Activated CD8-positive, alpha-beta memory T cell treated with anti-CD3 and anti-CD28 coated beads for 4 hours (primary cell): ENCODE data around the gene GOLGA8T.
"Not testable (repeated sequence)": the region's sequence is repeated elsewhere in the genome, so short reads cannot be mapped to it uniquely, and the experiment has no call there.

ENCODE experiments used
- DNase-seq, 2 donors: peaks; one replicate each; pipeline ENCODE4 v3.0.0-alpha.2; 2020; ENCODE audit warnings: low read depth in 2 of 2

GOLGA8T gene, protein sequence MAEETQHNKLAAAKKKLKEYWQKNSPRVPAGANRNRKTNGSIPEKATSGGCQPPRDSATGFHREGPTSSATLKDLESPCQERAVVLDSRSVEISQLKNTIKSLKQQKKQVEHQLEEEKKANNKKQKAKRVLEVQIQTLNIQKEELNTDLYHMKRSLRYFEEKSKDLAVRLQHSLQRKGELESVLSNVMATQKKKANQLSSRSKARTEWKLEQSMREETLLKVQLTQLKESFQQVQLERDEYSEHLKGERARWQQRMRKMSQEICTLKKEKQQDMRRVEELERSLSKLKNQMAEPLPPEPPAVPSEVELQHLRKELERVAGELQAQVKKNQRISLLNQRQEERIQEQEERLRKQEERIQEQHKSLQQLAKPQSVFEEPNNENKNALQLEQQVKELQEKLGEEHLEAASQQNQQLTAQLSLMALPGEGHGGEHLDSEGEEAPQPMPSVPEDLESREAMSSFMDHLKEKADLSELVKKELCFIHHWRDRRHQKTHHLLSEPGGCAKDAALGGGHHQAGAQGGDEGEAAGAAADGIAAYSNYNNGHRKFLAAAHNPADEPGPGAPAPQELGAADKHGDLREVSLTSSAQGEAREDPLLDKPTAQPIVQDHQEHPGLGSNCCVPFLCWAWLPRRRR

DNA sequence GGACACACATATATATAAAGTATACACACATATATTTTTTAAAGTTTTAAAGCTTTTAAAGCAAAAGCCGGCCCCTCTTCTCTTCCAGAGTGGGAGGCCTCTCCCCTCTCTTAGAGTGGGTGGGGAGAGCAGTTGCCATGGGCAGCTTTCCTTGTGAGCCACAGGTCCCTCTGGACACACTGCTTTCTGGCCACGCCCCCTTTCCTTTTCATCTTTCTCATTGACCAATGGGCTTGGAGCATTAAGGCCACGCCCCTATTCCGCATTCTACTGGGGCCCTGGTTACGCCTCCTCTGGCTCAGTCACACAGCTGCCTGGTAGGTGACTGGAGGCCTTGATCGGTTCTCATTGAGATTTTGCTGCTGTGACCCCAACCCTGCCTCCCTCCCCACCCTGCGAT is at the start of gene GOLGA8T:
Gene GOLGA8T, plus strand, starts transcription at position 301 of the 400 bp plus-strand sequence. Its CDS starts 98 bp downstream, at position 399.
- not testable (repeated sequence) for DNase-seq

DNA sequence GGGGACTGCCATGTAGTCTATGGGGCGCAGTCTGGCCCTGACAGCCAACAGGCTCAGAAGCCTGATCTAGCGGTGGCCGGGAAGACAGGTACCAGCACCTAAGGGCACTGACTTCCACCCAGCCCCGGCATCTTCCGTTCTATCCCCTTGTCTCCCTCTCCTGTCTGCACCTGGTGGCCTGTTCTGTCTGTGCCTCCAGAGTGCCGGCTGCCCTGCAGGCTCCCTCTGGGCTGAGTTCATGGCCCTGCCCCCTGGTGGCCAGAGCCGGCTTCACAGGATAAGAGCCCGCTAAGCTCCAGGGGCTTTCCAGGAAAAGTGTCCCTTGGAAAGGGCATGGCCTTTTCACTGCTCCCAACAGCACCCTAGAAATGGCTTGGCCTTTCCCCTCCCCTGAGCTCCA is 37.0 kb upstream of the GOLGA8T start:
- DNase-seq = not testable (repeated sequence)

DNA sequence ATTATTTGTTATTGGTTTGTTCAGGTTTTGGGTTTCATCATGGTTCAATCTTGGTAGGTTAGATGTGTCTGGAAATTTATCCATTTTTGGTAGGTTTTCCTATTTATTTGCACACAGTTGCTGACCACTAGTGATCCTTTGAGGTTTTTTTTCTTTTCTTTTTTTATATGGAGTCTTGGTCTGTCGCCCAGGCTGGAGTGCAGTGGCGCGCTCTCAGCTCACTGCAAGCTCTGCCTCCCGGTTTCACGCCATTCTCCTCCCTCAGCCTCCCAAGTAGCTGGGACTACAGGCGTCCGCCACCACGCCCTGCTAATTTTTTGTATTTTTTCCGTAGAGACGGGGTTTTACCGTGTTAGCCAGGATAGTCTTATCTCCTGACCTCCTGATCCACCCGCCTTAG is 32.0 kb upstream of the GOLGA8T start:
- DNase-seq = not testable (repeated sequence)

DNA sequence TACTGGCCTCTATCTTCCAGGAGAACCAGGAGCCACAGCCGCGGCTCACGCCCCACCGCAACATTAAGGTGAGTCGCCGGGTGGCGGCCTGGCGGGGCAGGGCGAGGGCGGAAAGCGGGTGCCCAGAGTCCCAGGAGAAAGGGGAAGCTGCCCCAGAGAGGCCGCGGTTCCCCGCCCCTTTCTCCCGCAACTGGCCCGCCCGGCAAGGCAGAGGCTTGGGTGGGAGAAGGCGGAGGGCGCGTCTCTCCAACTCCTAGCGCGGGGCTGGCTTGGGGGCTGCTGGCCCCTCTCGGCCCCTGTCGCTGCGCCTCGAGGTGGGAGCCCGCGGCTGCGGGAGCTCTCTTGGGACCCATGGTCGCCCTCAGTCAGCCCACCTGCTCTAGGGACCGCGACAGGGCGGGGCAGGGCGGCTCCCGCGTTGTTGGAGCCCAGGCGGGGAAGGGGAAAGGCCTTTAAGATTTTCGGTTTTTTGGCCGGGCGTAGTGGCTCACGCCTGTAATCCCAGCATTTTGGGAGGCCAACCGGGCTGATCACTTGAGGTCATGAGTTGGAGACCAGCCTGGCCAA is 30.8 kb upstream of the GOLGA8T start:
- DNase-seq = not testable (repeated sequence)

DNA sequence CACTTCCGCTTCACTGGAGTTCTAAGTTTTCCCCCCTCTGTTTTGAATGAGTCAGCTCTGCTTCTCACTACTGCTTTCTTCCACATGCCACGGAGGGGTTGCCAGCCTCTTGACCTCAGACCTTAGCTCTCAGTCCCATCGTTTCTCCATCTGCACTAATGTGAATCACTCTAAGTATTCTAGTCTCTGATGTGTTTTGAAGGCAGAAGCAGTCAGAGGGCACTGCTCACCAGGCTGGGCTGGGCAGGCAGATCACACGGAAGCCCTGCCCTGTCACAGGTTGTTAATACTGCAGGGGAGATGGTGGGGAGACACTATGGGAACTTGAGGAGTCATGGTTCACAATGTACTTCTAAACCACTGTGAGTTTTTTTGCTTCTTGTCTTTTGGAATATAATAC is 24.3 kb upstream of the GOLGA8T start:
- DNase-seq = not testable (repeated sequence)

DNA sequence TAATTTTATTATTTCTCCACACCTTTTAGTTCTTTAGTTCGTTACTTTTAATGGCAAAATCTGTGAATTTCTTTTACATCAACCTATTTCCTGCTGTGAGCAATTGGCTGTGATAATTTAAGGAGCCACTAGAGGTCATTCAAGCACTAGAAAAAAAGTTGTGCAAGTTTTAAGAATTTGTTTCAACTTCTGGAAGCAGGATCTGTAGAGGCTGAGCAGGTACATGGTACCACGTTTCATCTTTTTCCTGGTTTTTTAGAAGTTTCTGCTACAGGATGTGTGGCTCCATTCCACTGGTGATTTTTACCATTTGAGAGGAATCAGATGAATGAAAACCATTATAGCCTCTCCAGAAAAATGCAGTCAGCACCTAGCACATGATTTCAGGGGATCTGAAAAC is 4.8 kb upstream of the GOLGA8T start:
- DNase-seq = not testable (repeated sequence)

DNA sequence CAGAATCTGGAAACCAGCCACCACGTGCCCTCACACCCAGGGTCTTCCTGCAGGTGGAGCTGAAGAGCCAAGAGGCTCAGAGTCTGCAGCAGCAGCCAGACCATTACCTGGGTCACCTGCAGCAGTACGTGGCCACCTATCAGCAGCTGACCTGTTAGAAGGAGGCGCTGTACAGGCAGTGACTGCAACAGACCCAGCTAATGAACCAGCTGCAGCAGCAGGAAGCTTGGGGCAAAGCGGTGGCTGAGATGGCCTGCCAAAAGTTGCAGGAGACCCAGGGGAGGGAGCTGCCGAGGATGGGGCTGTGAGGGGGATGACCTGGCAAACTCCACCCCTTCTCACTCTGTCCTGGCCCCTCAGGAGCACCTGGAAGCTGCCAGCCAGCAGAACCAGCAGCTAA is 8.4 kb downstream of the GOLGA8T start:
- not testable (repeated sequence) for DNase-seq

DNA sequence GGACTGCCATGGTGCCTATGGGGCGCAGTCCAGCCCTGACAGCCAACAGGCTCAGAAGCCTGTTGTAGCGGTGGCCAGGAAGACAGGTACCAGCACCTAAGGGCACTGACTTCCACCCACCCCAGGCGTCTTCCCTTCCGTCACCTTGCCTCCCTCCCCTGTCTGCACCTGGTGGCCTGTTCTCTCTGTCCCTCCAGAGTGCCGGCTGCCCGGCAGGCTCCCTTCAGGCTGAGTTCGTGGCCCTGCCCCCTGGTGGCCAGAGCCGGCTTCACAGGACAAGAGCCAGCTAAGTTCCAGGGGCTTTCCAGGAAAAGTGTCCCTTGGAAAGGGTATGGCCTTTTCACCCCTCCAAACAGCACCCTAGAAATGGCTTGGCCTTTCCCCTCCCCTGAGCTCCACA is 15.0 kb downstream of the GOLGA8T start:
- DNase-seq = not testable (repeated sequence)

DNA sequence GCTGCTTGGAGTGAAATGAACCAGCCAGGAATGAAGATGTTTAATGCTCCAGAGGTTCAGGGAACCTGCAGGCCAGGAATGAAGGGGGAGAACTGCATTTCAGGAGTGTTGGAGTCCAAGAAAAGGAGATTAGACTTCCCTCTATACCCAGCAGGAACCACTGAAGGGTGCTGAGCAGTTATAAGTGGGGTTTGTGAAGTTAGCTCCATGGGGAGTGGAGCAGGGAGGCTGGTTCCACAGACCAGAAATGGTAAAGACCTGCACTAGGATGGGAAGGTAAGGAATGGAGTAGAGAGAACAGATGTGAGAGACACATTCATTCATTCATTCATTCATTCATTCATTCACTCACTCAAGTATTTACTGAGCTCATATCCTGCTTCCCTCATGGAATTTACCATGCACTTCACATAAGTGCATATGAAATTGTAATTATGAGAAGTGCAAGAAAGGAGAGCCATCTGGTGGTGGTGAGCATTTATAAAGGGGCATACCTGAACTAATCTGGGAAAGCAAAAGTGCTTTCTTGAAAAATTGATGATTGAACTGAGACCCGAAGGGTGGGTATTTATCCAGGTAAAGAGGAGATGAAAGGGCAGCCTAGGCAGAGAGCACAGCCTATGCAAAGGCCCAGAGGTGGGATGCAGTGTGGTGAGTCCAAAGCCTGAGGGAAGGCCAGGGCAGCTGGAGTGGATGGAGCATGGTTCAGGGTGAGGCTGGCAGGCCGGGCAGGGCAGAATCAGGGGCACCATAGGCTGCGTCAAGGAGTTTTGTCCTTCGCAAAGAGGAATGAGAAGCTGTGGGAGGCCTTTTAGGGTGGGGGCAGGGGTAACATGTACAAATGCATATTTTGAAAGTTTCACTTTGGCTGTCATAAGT is 27.9 kb downstream of the GOLGA8T start:
- DNase-seq = not testable (repeated sequence)

DNA sequence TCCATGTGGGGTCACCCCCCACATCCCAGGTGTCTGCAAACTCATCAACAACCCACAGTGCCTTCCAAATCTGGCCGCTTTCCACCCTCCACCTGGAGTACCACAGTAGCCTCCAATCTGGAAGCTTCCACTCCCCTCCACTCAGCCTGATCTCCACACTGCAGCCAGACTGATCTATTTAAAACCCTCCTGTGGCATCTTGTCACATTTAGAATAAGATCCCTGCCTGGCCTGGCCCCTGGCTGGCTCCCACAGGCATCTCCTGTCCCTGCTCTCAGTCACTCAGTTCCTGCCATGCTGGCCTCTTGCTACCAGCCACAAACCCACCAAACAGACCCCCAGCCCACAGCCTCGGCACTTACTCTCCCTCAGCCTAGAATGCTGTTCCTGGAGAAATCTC is 28.9 kb downstream of the GOLGA8T start:
- not testable (repeated sequence) for DNase-seq

DNA sequence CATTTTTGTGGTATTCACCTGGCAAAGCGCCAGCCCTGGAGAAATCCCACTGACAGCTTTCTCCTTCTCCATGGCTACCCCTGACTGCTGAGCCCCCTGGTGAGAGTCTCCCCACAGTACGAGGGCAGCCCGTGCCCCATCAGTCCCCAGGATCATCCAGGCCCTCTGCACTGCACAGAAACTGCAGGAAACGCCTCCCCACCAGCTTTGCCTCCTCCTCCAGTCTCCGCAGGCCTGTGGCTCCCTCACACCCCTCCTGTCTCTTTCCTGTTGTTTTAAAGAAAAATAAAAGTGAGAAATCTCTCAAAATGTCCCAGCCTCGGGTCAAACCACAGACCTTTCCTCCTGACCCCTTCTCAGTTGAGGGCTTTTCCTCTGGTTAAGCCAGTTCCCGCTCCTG is 29.4 kb downstream of the GOLGA8T start:
- not testable (repeated sequence) for DNase-seq

DNA sequence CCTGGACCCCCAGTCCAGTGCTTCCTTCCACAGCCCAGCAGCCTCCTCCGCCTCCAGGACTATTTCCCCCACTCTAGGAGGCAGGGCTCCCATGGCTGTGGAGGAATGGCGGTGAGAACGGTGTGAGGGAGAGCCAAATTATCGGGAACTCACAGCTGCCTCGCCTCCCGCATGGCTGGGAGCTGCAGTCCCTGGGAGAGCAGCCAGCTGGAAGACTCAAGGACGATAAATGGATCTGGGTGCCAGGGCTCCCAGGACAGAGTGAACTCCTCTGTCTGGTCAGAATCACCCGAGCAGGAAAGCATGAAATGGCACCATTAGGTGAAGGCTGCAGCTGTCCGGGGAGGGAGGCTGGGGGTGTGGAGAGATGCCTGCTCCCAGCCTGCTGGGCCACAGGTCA is 32.6 kb downstream of the GOLGA8T start:
- DNase-seq = not testable (repeated sequence)

DNA sequence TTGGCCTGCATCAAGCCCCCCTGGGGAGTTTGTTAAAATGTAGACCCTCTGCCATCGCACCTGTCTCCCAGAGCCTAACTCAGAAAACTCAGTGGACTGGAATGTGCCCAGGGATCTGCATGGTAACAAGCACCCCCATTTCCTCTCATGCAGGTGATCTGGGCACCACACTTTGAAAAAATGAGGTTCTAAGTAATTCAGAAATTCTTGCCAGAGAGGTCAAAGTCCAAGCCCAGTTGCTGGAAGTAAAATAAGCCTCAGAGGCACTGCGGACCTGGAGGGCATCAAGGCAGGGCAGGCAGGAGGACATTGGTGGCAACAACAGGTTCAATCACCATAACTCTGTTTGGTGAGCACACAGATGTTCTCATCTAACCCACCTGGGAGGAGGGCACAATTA is 33.0 kb downstream of the GOLGA8T start:
- not testable (repeated sequence) for DNase-seq

DNA sequence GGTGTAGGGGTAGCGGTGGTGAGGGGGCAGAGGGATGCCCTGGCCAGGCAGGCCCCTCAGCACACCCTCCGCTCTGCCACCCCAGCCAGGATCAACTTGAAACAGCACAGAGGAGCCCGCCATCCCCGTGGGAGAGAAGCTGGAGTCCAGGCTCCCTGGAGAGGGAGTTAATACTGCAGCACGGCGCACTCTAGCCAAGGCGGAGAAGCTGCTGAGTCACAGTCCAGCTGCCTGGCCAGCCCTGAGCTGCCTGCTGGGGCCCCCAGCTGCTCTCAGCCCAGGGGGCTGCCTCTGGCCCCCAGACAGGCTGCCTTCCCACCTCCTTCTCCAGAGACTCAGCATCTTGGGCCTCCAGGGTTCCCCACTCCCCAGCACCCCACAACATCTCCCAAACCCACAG is 36.6 kb downstream of the GOLGA8T start:
- not testable (repeated sequence) for DNase-seq

DNA sequence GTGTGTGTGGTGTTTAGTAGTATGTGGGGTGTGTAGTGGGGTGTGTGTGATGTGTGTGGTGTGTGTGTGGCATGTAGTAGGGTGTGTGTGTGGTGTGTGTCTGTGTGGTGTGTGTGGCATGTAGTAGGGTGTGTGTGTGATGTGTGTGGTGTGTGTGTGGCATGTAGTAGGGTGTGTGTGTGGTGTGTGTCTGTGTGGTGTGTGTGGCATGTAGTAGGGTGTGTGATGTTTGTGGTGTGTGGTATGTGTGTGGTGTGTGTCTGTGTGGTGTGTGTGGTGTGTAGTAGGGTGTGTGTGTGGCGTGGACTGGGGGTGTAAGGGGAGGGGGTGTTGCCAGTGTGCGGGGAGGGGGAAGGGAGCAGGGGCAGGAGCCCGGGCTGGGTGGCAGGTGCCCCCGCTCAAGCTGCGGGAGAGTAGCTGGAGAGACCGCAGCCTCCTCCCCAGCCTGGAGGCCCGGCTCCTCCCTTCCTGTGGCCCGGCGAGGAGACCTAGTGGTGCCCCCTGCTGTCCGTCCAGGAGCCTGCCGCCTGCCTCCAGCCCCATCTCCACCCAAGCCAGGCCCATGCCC is 38.3 kb downstream of the GOLGA8T start:
- DNase-seq = peak in 1 of 2 donors; percentile 5

DNA sequence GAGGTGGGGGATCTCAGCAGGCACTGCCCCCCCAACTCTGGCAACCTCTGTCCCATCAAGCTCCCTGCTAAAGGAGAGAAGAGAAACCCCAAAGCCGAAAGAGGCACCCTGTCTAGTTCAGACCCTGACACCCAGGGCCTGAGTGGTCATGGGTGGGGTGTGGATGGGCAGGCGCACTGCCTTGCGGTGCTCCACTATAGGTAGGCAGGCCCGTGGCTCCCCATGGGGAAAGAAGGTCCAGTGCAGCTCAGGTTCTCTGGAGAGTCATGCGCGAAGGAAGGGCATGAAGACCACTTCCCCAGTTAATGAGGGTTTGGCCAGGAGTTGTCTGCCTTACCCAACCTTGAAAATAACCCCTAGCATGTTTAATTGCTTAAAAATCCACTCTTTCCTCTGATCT is 40.4 kb downstream of the GOLGA8T start:
- DNase-seq = not testable (repeated sequence)

DNA sequence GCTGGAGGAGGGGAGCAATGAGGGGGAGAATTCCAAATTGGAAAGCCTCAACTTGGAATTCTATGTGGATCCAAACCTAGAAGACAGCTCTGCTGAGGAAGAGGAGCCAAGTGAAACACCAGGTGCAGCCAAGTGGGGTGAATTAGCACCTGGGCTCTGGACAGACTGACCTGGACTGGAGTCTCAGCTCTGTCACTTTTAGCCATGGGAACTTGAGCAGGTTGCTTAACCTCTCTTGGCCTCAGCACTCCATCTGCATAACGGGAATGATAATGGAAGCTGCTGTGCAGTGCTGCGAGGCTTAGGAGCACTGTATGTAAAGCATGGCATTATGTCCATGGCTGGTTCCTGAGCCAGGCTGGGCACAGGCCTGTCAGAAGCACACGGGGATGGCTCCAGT is 41.8 kb downstream of the GOLGA8T start:
- not testable (repeated sequence) for DNase-seq

DNA sequence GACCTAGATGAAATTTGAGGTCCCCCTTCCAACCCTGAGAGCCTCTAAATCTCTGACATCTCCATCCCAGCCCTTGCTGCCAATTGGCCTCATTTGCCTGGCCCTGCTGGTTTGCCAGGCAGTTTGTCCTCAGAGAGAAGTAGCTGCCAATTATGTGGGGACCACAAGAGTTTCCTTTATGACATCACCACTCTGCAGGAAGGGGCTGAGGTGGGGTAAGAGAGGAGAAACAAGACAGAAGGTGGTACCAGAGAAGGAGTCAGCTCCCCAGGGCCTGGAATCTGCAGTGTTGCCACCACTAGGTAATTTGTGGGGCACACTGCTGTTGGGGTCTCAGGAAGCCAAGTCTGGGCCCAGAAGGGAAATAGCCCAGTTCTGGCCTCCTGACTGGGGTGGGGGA is 45.0 kb downstream of the GOLGA8T start:
- not testable (repeated sequence) for DNase-seq

DNA sequence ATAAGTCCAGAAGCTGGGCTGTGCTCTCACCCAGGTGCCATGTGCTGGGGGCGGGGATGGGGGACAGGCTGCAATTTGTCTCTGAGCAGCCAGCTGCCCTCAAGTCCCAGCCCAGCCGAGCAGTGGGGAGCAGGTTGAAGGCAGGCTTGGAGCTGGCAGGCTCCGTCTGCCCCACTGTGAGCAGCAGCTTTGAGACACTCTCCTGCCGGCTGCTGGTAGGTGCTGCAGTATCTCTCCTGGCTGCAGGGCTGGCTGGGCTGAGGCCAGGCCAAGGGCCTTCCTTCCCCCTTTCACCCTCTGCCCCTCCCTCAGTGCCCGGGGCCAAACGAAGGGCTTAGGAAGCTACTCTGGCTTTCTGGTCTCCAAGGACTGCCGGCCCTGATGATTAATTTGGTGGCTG is 50.6 kb downstream of the GOLGA8T start:
- not testable (repeated sequence) for DNase-seq

DNA sequence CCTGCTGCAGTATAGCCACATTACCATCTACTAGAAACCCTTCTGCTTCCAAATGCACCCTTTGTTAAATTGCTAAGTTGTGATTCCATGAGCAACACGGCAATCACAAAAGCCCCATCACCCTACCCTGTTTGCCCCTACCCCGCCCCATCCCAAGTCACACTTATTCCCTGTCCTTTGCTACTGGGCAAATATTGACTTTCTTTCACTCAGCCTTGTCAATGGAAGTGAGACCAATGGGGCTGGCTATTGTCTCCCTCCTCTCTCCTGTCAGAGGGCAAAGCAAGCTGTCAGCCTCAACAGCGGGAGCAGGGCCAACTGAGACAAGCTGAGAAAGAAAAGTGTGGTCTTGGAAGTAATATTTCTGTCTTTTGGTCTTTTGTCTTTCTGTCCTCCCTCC is 52.6 kb downstream of the GOLGA8T start:
- not testable (repeated sequence) for DNase-seq

DNA sequence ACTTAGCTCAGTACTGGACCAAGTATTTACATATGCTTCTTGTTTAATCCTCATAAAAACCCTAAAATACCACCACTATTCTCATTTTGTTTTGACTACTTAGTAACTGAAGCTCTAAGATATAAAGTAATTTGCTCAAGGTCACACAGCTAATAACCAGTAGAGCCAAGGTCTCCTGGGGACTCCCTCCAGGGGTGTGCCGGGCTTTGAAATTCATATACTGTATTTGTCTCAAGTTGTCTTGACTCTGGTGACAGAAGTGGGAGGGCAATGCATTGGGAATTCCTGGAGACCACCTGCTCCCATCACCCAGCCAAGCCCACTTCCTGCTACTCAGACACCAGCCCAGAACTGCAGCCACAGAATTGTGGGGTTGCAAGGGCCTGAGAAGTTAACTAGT is 54.9 kb downstream of the GOLGA8T start:
- not testable (repeated sequence) for DNase-seq
